A673 (cell line): Measurements from ENCODE around the gene MSH5.

Source experiments
- EZH2 ChIP-seq: fragments of 200-600 bp; sonication (generic); IDR thresholded peaks from 2 replicates; pipeline ENCODE4 v1.6.1; 2017; ENCODE audit warnings: borderline replicate concordance, low read depth, mild to moderate bottlenecking, mixed read lengths, antibody characterized with exemption, low read length; ENCODE audit not compliant: poor library complexity, severe bottlenecking
- TF ChIP-seq, protein P1 (sequence below): fragments of 300-800, 200-600 bp; sonication (generic); conservative IDR thresholded peaks from 2 replicates; pipeline ENCODE4 v1.5.1; 2017; ENCODE audit warnings: low read depth, mild to moderate bottlenecking, antibody characterized with exemption, low read length, moderate library complexity, mixed read lengths

DNA sequence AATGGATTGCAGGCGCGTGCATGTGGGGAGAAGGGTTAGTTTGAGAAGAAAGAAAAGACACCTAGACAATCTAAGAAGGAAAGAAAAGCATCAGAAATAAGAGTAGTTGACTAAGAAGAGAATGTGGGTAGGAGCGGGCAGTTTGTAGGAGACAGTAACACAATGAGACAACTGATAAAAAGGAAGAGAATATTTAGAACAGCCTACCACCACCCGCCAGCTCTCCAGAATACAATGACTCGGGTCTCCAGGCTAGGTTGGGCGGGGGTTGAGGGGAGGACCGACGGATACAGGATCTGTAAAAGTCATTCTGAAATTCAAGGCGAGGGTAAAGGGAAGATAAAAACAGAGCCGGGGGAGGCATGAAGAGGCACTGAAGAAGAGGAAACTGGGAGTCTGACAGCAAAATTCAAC lies 37.4 kb upstream of the MSH5 start:
- no peak for TF ChIP-seq EZH2
- TF ChIP-seq, protein P1, sequence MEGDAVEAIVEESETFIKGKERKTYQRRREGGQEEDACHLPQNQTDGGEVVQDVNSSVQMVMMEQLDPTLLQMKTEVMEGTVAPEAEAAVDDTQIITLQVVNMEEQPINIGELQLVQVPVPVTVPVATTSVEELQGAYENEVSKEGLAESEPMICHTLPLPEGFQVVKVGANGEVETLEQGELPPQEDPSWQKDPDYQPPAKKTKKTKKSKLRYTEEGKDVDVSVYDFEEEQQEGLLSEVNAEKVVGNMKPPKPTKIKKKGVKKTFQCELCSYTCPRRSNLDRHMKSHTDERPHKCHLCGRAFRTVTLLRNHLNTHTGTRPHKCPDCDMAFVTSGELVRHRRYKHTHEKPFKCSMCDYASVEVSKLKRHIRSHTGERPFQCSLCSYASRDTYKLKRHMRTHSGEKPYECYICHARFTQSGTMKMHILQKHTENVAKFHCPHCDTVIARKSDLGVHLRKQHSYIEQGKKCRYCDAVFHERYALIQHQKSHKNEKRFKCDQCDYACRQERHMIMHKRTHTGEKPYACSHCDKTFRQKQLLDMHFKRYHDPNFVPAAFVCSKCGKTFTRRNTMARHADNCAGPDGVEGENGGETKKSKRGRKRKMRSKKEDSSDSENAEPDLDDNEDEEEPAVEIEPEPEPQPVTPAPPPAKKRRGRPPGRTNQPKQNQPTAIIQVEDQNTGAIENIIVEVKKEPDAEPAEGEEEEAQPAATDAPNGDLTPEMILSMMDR: no peak
